HG03060 (cell line): Measurements from ENCODE around the gene FAM199X.
"Not testable (repeated sequence)": the region's sequence is repeated elsewhere in the genome, so short reads cannot be mapped to it uniquely, and the experiment has no call there.

Experiments
- ATAC-seq: cut with Tn5 transposase; IDR thresholded peaks from one replicate; pipeline ENCODE4 v1.9.1; 2021; ENCODE audit warnings: low read depth, moderate number of reproducible peaks; ENCODE audit not compliant: unreplicated experiment

FAM199X gene

GRCh38 chrX:104187931-104188330 lies 21.7 kb downstream of the FAM199X start:
- ATAC-seq = no peak

- no peak for ATAC-seq
These were observed 23.6 kb downstream of the FAM199X start for GRCh38 chrX:104189837-104190236.

- ATAC-seq = no peak
These were observed 27.2 kb downstream of the FAM199X start for GRCh38 chrX:104193485-104193884.

- no peak for ATAC-seq
These were observed 28.8 kb downstream of the FAM199X start for GRCh38 chrX:104195013-104195412.

GRCh38 chrX:104195489-104196084 lies 29.3 kb downstream of the FAM199X start:
- no peak for ATAC-seq

GRCh38 chrX:104205548-104205947 lies 39.3 kb downstream of the FAM199X start:
- ATAC-seq = no peak

GRCh38 chrX:104211187-104211586 lies 44.9 kb downstream of the FAM199X start:
- ATAC-seq = no peak

- not testable (repeated sequence) for ATAC-seq
These were observed 63.8 kb downstream of the FAM199X start for GRCh38 chrX:104230060-104230459.
